ENCODE data around the gene COPE. TPM values are rescaled to one million over a fixed set of nuclear protein-coding genes. Genes with fewer than 3 reads are reported as not detected.
"Not testable (repeated sequence)": the region's sequence is repeated elsewhere in the genome, so short reads cannot be mapped to it uniquely, and the experiment has no call there.

Gene COPE
- total RNA-seq, 1 donor from 2014 or later: 128 TPM

DNA sequence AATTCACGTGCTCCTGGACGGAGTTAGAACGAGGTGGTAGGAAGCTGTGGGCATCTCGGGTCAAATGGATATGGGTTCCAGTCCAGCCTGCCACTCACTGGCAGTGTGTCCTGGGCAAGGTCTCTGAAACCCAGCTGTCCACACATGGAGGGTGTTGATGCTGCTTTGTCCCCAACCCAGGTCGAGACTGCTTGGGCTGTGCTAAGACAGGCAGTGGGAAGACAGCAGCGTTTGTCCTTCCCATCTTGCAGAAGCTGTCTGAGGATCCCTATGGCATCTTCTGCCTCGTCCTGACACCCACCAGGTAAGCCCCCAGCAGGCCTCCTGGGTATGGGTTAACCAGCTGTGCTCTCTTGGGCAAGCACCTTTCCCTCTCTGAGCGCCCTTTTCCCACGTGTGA lies 1.2 kb upstream of the COPE start:
- H3K27me3 ChIP-seq (ENCODE audit: low read depth): no peaks in the 10 kb centered on the region
- H3K9me3 ChIP-seq (replicated peaks): no peaks in the 10 kb centered on the region
- intact Hi-C loops (cut with micrococcal nuclease): no loop called here
- H3K4me1 ChIP-seq: peaks cover 50% of the 10 kb centered on the region
- TF ChIP-seq, protein P1, sequence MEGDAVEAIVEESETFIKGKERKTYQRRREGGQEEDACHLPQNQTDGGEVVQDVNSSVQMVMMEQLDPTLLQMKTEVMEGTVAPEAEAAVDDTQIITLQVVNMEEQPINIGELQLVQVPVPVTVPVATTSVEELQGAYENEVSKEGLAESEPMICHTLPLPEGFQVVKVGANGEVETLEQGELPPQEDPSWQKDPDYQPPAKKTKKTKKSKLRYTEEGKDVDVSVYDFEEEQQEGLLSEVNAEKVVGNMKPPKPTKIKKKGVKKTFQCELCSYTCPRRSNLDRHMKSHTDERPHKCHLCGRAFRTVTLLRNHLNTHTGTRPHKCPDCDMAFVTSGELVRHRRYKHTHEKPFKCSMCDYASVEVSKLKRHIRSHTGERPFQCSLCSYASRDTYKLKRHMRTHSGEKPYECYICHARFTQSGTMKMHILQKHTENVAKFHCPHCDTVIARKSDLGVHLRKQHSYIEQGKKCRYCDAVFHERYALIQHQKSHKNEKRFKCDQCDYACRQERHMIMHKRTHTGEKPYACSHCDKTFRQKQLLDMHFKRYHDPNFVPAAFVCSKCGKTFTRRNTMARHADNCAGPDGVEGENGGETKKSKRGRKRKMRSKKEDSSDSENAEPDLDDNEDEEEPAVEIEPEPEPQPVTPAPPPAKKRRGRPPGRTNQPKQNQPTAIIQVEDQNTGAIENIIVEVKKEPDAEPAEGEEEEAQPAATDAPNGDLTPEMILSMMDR (IDR thresholded peaks at IDR 0.05; ENCODE audit: borderline replicate concordance): no peak
- H3K27ac ChIP-seq (replicated peaks): no peak overlapping the region
- peak overlapping the region; percentile 94 for H3K4me3 ChIP-seq
- DNase-seq: no peak
- peaks cover 45% of the 10 kb centered on the region for H3K36me3 ChIP-seq

DNA sequence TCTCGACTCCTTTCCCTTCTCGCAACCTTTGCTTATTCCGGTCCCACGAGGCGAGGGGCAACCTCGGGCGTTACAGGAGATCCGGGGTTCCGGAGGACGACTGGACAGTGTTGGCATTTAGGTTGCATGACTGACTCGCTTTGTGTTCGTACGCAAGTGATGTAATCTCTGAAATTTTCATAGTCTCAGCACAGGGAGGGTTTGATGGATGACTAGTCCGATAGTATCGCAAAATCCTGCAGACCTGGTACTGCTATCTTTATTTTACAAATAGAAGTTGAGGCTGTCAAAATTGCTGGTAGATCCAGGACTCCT lies 670 bp upstream of the COPE start:
- Histone ChIP-seq H3K27ac (replicated peaks) (peak overlapping the region; percentile 82), H3K4me3 (peak overlapping the region; percentile 94), H3K36me3 (peaks cover 45% of the 10 kb centered on the region), H3K9me3 (replicated peaks) (no peaks in the 10 kb centered on the region), H3K27me3 (ENCODE audit: low read depth) (no peaks in the 10 kb centered on the region), H3K4me1 (peaks cover 51% of the 10 kb centered on the region)
- no peak for DNase-seq
- intact Hi-C loops (cut with micrococcal nuclease): no loop called here
- TF ChIP-seq, protein P1 (IDR thresholded peaks at IDR 0.05; ENCODE audit: borderline replicate concordance): no peak

DNA sequence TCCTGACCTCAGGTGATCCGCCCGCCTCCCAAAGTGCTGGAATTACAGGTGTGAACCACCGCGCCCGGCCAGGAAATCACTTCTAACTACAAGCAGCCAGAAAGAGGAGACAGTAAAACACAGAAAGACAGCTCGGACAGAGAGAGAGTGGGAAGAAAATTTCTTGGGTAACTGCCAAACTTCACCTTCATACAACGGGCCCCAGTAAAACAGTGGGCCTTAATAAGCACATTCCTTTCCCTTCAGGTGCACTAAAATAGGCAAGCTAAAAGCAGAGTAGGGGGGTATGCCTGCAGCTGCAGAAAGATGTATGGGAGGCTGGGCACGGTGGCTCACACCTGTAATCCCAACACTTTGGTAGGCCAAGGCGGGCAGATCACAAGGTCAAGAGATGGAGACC lies 1.6 kb downstream of the COPE start:
- Histone ChIP-seq H3K36me3 (peaks cover 36% of the 10 kb centered on the region), H3K4me3 (peak overlapping the region; percentile 94), H3K4me1 (peaks cover 56% of the 10 kb centered on the region)
- DNase-seq; H3K27me3 ChIP-seq (ENCODE audit: low read depth); intact Hi-C loops (cut with micrococcal nuclease); H3K27ac ChIP-seq (replicated peaks); H3K9me3 ChIP-seq (replicated peaks): not testable (repeated sequence)

DNA sequence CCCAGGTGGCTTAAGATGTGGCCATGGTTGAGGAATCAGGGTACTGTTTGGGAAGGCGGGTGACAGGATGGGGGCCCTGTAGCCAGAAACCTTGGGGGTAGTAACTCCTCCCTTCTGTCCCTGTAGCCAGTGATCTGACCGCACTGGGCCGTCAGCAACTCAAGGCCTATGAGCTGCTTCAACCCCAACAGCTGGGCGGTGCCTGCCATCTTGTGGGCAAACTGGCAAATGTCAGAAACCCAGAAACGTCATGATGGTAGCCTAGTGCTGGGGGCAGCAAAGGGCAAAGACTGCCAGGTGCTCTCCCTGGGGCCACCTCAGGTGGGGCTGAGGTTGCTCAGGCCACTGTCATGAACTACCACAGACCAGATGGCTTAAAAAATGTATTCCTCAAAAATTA lies 3.5 kb downstream of the COPE start:
- Histone ChIP-seq H3K27ac (replicated peaks) (no peak overlapping the region), H3K27me3 (ENCODE audit: low read depth) (no peaks in the 10 kb centered on the region), H3K4me3 (no peak overlapping the region), H3K36me3 (peaks cover 32% of the 10 kb centered on the region), H3K9me3 (replicated peaks) (no peaks in the 10 kb centered on the region), H3K4me1 (peaks cover 49% of the 10 kb centered on the region)
- no peak for DNase-seq
- TF ChIP-seq, protein P1 (IDR thresholded peaks at IDR 0.05; ENCODE audit: borderline replicate concordance): peak; percentile 39
- intact Hi-C loops (cut with micrococcal nuclease): no loop called here

DNA sequence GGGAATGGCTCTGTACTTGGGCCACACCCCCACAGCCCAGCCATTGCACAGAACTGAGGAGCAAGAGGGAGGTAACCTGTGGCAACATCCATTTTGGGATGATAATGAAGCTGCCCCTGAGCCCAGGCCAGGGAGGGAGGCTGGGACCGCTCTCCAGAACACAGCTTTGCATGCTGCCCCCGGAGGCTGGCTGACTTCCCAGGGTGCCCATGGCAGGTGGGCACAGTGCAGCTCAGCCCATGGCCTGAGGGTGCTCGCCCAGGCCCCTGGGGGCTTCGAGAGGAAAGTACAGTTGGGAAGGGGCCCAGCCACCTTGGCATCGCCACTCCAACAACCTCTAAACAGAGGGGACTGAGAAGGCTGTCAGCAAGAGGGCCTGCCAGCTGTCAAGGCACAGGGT lies 5.7 kb downstream of the COPE start:
- H3K27ac ChIP-seq (replicated peaks): no peak overlapping the region
- no peak for DNase-seq
- intact Hi-C loops (cut with micrococcal nuclease): no loop called here
- H3K4me1 ChIP-seq: peaks cover 30% of the 10 kb centered on the region
- peaks cover 43% of the 10 kb centered on the region for H3K36me3 ChIP-seq
- no peak overlapping the region for H3K4me3 ChIP-seq
- TF ChIP-seq, protein P1 (IDR thresholded peaks at IDR 0.05; ENCODE audit: borderline replicate concordance): no peak
- no peaks in the 10 kb centered on the region for H3K9me3 ChIP-seq (replicated peaks)
- no peaks in the 10 kb centered on the region for H3K27me3 ChIP-seq (ENCODE audit: low read depth)

DNA sequence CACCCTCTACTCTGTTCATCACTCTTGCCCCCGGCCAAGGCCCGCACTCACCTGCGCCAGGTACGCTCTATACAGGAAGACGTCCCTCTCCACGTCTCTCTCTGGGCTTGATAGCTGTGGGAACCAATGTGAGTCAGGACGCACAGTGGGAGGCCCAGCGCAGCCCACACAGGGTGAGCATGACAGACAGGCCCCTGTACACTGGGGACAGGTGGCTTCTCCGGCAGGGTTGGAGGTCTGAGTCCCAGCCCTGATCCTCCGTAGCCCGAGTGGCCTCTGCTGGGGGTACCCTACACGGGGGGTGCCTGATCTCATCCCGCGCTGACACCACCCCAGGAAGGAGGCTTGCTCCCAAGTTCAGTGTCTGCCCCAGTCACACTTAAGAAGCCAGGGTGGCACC lies 6.3 kb downstream of the COPE start:
- H3K4me1 ChIP-seq: peaks cover 25% of the 10 kb centered on the region
- no peaks in the 10 kb centered on the region for H3K9me3 ChIP-seq (replicated peaks)
- intact Hi-C loops (cut with micrococcal nuclease): no loop called here
- no peak overlapping the region for H3K4me3 ChIP-seq
- no peak for DNase-seq
- H3K27me3 ChIP-seq (ENCODE audit: low read depth): no peaks in the 10 kb centered on the region
- TF ChIP-seq, protein P1 (IDR thresholded peaks at IDR 0.05; ENCODE audit: borderline replicate concordance): no peak
- H3K27ac ChIP-seq (replicated peaks): no peak overlapping the region
- H3K36me3 ChIP-seq: peaks cover 43% of the 10 kb centered on the region
